Muscle of arm (tissue), 12 donors: ENCODE results near the gene SLC2A9. TPM values are rescaled to one million over a fixed set of nuclear protein-coding genes. Genes with fewer than 3 reads are reported as not detected.

Source experiments
- DNase-seq: peaks from one replicate; pipeline ENCODE4 v3.0.0-alpha.2; 2013
- polyA plus RNA-seq, 12 donors: library from polyadenylated mRNA; unstranded; fragments of 120-200 nt; gene quantifications; one replicate each; pipeline ENCODE4 v1.2.1, GENCODE V29; 2013; ENCODE audit not compliant: insufficient read length in 12 of 12

SLC2A9 gene
- polyA plus RNA-seq, 12 donors = 3.6 to 7.0 (median 4.6) TPM; not detected in 2

DNA sequence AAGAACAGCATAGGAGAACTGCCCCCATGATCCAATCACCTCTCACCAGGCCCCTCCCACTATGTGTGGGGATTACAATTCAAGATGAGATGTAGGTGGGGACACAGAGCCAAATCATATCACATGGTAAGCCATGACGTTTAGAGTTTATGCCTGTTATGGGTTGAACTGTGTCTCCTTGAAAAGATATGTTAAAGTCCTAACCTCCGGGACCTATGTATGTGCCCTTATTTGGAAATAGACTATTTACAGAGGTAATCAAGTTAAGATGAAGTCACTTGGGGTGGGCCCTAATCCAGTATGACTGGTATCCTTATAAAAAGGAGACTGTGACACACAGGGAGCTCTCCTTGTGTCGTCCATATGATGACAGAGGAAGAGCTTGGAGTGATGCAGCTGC, 25.2 kb upstream of the SLC2A9 start:
- DNase-seq = no peak

GRCh38 chr4:10045481-10045880, 24.2 kb upstream of the SLC2A9 start:
- no peak for DNase-seq

DNA sequence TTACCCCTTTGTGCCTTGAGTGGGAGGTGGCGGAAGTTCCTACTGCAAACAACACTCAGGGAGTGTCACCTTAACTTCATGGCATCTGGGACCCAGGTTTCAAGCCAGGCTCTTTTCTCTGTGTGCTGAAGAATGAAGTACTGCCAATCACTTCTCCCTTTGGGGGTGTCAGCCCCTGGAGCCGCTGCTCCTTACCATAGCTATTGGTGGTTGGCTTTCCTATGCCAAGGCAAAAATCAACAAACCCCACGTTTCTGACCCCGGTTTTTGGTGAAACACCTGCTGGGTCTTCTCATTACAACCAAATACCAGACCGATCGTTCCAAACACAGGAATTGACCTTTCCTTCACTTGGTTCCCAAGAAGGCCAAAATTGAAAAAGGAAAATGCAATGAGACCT, 19.7 kb upstream of the SLC2A9 start:
- DNase-seq = no peak

DNA sequence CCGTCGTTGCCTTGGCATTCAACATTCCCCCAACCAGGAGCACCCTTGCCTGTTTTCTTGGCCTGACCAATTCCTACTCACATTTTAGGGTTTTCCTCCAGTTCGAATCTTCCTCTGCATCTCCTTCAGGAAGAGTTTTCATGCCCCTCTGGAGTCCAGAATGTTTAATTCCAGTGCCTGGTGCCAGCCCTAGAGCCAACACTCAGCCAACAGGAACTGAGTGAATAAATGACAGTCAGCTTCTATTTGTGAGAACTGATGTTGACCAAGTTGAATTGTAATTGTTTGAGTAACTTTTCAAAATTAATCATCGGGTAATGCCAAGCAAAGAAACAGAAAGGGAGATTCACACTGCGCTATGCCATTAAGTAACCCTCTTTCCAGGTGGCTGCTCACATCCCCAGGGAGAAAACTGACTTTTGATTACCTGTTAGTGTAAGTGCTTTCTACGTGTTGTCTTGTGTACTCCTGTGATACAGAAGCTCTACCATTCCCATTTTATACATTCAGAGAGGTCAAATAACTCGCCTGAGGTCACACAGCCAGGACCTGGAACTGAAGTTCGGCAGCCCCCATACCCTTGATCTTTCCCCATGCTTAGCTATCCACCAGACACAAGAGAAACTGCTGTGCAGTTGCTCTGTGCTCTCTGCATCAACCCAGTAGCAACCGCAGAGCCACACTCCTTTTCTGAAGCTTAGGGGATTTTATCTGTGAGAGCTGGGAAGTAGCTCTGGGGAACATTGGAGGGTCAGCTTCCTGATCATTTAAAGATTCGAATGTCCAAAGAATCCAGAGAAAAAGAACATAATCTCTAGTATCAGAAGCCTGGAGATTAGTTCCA, 19.0 kb upstream of the SLC2A9 start:
- DNase-seq = no peak

- DNase-seq = no peak
These were observed 15.6 kb upstream of the SLC2A9 start for GRCh38 chr4:10036807-10037342.

DNA sequence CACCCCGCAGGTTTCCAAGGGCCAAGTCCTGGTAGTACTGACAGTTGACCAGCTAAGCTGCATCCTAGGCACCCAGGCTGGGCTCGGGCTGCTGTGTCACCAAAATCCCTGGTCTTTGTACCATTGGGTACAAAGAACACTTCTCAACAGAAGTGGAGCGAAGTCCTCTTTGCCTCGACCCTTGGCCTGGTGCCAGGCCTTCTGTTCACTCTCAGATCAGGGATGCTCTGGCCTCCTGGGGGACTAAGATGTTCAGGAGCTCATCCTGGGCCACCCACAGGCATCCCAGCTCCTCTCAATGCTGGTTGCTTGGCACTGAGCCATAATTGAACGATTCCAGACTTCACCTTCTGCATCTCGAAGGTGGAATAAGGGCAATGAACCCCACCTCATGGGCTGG, 13.8 kb upstream of the SLC2A9 start:
- DNase-seq = no peak

- DNase-seq = no peak
These were observed 13.4 kb upstream of the SLC2A9 start for GRCh38 chr4:10034612-10035104.

- no peak for DNase-seq
These were observed 12.8 kb upstream of the SLC2A9 start for GRCh38 chr4:10034136-10034535.

DNA sequence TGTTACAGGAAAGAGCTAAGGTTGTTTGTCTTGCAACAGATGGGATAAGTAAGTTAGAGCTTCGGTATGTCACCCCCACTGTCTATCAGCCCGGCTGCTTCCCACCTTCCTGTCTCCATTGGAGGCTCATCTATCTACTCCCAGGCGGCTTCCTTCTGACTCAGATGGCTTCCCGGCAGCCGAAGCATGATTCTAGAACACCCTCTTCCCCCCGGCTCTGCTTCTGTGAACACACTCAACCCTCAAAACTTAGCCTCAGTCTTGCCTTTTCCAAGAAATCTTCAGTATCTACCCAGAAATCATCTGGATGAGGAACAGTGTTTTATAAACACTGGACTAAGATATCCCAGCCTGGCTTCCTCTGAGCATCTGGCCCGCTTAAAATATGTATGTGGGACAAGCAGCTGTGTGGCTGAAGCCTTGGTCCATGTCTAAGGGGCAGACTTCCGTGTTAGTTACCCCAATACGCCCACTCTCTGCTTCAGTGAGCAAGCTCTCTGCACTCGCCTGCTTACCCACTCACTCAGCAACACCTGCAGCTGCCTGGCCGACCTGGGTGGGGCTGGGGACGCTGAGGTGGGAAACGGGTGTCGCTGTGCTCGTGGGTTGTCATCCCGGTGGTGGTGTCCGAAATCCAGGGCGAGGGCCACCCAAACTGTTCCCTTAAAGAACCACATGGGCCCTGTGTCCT, 12.0 kb upstream of the SLC2A9 start:
- DNase-seq = no peak

DNA sequence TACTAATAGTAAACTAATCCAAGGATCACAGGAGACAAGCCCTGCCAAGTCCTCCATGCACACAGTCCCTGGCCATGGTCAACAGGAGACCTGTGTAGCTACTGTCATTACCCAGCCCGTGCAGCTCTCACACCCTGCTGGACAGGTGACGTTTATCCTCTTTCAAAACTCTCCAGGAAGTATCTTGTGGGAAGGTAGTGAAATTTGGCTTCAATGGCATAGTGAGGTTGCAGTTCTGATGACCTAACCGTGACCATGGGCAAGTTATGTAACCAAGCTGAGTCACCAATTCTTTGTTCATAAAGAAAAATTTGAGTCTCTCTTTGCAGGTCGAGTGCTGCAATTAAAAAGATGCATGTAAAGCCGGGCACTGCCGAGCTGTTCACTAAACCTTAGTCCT, 11.3 kb upstream of the SLC2A9 start:
- DNase-seq = no peak

DNA sequence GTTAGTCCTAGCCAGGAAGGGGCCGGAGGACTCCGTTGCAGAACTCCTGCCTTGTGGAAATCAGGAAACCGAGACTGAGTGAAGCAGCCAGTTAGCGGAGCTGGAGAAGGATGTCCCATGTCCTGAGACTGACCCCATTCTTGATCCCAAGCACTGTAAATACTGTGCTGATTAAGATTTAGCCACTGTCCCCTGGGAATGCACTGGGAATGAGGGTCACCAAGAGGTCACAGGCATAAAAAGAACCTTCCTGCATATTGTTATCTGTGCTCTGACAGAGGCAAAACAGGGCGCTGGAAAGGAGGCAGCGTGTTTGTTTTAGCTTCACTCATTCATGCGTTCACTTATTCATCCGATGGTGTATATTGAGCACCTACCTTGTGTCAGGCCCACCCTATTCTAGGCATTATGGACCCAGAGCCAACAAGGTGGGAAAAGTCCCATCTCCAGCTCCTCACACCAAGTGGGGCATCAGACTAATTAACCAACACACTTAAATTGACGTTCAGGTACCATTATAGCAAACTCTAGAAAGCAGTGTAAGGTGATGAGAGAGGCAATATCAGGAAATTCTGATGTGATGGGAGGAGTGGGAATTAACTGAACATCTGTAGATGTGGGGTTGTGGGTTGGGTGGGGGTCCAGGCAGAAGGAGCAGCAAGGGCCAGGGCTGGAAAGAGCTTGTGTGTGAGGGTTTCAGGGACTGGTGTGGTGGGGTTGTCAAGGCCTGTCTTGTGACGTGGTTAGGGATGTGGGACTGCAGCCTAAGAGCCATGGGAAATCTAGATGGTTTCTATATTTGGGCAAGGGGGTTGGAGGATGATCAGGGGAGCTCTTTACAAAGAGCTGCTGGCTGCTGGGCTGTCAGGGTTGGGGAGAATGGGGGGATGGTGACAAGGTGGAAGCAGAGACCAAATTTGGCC, 10.6 kb upstream of the SLC2A9 start:
- DNase-seq = no peak

GRCh38 chr4:10030972-10031667, 9.8 kb upstream of the SLC2A9 start:
- no peak for DNase-seq

DNA sequence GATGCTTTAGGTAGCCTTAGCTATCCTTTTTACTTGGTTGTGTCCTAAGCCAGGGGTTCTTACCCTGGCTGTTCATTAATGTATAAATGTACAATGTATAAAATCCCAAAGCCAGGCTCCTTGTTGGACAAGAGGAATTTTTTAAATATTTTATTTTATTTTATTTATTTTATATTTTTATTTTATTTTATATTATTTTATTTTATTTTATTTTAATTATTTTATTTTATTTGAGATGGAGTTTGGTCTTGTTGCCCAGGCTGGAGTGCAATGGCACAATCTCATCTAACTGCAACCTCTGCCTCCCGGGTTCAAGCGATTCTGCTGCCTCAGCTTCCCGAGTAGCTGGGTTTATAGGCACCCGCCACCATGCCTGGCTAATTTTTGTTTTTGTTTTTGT, 8.1 kb upstream of the SLC2A9 start:
- no peak for DNase-seq

- DNase-seq = no peak
These were observed 7.6 kb upstream of the SLC2A9 start for GRCh38 chr4:10028910-10029309.

- no peak for DNase-seq
These were observed 5.2 kb upstream of the SLC2A9 start for GRCh38 chr4:10026485-10026884.

GRCh38 chr4:10025230-10025806, 4.0 kb upstream of the SLC2A9 start:
- DNase-seq = no peak

GRCh38 chr4:10024303-10024702, 3.0 kb upstream of the SLC2A9 start:
- DNase-seq = no peak

DNA sequence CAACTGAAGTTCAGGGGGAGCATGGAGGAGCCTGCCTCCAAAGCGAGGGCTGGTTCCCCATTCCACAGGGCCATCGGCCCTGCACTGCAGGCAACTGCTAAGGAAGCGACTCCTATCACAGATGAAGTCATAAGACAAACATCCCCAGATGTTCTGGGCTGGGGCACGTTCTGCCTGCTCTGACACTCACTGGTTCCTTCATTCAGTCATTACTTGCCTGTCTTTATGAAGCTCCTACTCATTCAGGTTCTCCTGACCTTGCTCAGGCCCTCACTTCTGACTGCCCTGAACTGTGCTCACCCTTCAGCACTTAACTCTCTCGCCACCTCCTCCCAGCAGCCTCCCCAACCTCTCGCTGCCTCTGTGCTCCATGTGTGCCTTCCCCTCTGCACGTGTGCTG, 2.5 kb upstream of the SLC2A9 start:
- DNase-seq = no peak

DNA sequence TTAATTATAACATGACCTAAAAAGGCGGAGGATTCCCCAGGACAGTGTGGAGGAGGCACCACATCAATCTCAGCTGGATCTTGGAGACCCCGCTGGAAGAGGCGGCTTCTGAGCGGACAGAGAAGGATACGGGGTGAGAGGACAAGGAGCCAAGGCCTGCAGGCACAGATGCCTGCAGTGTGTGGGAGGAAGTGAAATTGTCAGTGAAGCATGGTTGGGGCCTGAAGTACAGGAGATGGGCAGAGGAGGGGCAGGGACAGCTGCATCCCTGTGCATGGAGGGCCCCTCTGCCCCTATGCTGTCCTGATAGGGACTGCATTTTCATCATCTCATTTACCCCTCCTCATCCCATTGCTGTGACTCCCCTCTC, 1.7 kb upstream of the SLC2A9 start:
- no peak for DNase-seq

- DNase-seq = no peak
These were observed 1.2 kb upstream of the SLC2A9 start for GRCh38 chr4:10022346-10023049.
